ENCODE data around the gene PEX11G.

Gene PEX11G

GRCh38 chr19:7492558-7492957, 3.7 kb upstream of the PEX11G start:
- no peak for DNase-seq (ENCODE audit: low spot score)

DNA sequence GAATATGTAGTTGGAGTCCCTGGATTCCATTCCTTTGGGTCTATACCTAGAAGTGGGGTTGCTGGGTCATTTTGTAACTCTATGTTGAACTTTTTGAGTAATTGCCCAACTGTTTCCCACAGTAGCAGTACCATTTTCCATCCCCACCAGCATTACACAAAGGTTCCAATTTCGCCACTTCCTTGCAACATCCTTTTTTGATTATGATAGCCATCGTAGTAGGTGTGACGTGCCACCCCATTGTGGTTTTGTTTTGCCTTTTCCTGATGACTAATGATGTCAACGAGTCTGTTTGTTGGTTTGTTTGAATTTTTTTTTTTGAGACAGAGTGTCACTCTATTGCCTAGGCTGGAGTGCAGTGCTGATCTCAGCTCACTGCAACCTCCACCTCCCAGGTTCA, 3.3 kb upstream of the PEX11G start:
- DNase-seq (ENCODE audit: low spot score), result no peak

DNA sequence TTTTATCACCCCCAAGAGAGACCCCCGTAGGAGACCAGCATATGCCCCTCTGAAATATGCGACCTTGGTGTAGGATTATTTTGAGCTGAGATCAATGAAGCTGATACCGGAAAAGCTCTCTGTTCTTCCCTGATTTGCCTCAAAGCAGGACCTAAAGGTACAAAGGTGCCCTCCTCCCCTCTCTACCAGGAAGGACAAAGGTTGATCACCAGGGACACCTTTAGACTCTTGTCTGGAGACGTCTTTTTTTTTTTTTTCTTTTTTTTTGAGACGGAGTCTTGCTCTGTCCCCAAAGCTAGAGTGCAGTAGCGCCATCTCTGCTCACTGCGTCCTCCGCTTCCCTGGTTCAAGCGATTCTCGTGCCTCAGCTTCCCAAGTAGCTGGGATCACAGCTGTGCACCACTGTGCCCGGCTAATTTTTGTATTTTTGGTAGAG, 792 bp upstream of the PEX11G start:
- no peak for DNase-seq (ENCODE audit: low spot score)

DNA sequence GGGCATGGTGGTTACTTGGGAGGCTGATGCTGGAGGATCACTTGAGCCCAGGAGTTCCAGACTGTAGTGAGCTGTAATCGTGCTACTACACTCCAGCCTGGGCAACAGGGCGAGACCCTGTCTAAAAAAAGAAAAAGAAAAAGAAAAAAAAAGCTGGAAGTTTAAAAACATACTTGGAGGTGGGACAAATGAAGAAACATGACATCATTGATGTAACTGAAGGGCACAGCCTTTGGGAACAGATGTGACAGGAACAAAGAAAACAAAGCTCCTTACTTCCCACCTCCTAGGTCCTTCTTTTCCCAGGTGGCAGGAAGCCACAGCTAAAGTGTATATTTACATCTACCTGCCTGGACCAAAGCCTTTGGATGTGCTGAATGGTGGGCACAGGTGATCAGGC, 1.9 kb downstream of the PEX11G start:
- no peak for DNase-seq (ENCODE audit: low spot score)

GRCh38 chr19:7483720-7484201, 5.1 kb downstream of the PEX11G start:
- DNase-seq (ENCODE audit: low spot score), result no peak

DNA sequence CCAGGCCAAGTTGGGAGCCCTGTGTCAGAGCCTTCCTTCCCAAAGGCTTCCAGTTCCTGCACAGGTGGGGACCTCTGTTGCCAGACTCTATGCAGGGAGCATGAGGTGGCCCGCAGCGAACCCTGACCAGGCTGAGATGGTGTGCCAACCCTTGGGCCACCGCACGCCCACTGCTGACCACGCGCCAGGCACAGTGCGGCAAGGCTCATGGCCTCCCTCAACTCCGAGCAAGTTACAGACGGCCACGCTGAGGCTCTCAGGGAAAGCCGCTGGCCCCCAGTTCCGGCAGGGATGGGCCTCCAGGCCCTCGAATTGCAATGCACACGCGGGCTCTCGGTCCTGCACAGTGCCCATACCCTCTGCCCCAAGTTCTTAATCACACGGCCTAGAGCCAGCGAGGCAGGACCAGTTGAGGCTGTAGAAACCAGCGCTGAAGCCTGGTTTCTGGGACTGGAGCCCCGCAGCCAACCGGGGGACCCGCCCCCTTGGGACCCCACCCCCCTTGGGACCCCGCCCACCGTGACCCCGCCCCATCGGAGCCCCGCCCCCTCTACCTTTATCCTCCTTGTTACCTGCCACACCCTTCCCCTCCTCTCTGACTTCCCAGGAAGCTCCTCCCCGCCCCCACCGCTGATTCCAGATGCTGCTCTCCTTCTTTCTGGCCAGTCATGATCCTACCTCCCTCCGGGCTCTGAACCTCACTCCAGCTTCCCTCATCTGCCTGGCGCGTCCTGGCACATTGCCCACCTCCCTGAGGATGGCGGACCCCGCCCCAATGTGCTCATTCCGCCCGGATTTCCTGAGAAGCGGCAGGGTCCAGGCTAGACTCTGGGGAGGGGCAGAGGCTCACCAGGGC, 6.0 kb downstream of the PEX11G start:
- DNase-seq (ENCODE audit: low spot score), result no peak

DNA sequence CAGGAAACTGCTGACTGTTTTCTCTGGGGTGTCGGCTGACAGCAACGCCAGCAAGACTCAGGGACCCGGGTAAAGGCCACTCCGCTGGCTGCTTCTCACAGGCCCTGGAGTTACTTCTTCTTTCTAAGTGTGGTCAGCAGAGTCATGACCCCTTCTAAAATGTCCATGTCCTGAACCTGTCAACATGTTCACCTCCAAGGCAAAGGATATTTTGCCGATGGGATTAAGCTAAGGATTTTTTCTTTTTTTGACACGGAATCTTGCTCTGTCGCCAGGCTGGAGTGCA, 7.9 kb downstream of the PEX11G start:
- DNase-seq (ENCODE audit: low spot score), result no peak

DNA sequence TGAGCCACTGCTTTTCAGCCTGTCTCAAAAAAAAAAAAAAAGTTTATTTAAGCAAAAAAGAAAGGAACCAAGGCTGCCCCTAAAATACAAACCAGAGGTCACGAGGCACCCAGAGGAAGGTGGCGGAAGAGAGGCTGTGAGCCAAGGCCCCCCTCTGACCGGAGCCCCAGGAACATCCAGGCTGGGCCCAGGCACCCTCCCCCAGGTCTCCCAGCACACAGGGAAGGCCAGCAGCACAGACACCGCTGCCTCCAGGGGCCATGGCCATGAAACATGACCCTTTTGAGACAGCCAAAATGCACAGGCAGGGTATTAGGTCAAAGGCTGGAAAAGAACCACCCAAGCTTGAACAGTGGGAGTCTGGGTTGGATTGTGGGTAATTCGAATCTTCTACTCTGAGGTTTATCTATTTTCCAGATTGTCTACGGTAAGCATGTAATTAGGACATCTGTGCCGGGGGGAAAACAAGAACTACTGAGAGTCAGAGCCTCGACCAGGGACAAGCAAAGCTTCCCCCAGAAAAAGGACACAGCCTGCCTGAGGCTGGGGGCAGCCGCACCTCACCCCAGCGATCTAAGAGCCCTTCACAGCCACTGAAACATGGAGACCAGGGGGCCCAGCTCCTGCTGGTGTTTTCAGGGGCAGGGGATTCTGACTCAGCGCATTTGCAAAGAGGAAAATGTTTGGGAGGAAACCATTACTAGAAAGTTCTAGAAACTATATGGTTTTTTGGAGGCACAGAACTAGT, 8.4 kb downstream of the PEX11G start:
- DNase-seq (ENCODE audit: low spot score), result no peak

GRCh38 chr19:7478843-7479227, 10.0 kb downstream of the PEX11G start:
- DNase-seq (ENCODE audit: low spot score), result no peak

- DNase-seq (ENCODE audit: low spot score), result no peak
These were observed 10.5 kb downstream of the PEX11G start for GRCh38 chr19:7478173-7478842.

- DNase-seq (ENCODE audit: low spot score), result no peak
These were observed 11.1 kb downstream of the PEX11G start for GRCh38 chr19:7477758-7478157.

DNA sequence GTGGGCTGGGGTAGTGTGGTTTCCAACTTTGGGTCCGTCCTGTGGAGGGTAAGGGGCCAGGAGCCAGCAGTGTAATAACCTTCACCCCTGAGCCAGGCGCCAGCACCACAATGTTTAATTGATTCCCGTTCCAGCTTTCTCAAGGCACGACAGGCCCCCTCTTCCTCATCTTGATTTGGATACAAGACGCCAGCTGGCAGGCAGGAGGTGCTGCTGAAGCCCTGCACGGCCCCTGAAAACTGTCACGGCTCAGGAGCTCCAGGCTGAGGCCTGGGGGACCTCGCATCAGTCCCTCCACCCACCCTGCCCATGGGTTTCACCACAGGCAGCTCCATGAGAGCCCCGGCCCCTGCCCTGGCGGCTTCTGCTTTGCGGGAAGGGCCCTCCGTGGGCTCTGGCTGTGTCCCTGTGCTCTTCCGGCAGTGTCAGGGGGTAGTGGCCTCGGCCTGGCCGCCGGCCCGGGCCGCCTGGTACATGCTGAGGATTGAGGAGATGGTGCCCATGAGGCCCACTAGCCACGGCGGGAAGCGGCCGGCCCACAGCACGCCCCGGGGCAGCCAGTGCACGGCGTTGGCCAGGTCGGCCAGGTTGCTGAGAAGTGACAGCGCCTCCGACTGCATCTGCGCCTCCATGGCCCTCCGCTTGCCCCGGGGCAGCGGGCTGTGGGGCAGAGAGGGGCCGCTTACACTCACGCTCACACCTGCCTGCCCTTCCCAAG, 11.9 kb downstream of the PEX11G start:
- no peak for DNase-seq (ENCODE audit: low spot score)

DNA sequence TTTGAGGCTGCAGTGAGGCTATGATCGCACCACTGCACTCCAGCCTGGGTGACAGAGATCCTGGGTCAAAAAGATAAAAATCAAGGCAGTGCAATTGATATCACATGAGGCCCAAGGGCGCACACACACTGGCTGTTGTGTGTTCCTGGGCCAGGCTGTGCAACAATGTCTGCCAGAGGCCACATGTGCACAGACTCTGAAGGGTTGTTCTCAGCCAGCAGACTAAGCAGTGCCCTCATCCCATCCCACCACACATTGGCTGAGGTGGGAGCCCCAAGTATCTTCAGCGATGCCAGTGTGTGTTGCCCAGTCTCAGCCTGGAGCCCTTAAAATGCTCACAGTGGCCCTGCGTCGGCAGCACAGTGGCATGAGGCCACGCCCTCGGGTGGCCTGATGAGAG, 12.6 kb downstream of the PEX11G start:
- DNase-seq (ENCODE audit: low spot score), result no peak

- DNase-seq (ENCODE audit: low spot score), result no peak
These were observed 13.2 kb downstream of the PEX11G start for GRCh38 chr19:7475665-7476064.

- DNase-seq (ENCODE audit: low spot score), result no peak
These were observed 16.9 kb downstream of the PEX11G start for GRCh38 chr19:7471696-7472615.

- DNase-seq (ENCODE audit: low spot score), result no peak
These were observed 18.1 kb downstream of the PEX11G start for GRCh38 chr19:7470540-7471305.

- DNase-seq (ENCODE audit: low spot score), result no peak
These were observed 19.1 kb downstream of the PEX11G start for GRCh38 chr19:7469669-7470285.

GRCh38 chr19:7468840-7469239, 20.0 kb downstream of the PEX11G start:
- DNase-seq (ENCODE audit: low spot score), result no peak

DNA sequence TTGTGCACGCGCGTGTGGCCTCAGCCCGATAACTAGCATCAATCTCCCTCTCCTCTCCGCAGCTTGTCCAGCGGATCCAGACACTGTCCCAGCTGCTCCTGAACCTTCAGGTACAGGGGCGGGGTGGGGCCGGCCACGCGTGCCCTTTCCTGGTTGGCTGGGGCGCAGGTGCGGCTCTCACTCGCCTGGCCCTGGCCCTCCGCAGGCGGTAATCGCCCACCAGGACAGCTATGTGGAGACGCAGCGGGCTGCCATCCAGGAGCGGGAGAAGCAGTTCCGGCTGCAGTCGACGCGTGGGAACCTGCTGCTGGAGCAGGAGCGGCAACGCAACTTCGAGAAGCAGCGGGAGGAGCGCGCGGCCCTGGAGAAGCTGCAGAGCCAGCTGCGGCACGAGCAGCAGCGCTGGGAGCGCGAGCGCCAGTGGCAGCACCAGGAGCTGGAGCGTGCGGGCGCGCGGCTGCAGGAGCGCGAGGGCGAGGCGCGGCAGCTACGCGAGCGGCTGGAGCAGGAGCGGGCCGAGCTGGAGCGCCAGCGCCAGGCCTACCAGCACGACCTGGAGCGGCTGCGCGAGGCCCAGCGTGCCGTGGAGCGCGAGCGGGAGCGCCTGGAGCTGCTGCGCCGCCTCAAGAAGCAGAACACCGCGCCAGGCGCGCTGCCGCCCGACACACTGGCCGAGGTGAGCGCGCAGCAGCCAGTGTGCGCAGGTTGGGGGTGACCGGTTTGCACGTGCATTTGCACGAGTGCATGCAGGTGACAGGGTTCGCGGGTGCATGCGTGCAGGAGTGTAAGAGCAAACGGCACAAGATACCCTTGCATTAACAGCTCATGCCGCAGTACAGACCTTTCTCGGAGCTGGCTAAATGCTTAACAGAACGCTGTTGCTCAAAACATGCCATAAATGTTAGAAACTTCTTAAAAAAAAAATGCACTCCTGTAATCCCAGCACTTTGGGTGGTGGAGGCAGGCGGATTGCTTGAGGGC, 21.5 kb downstream of the PEX11G start:
- DNase-seq (ENCODE audit: low spot score), result no peak

All from hematopoietic multipotent progenitor cell treated with erythropoietin and hydrocortisone succinate and interleukin-3 and kit ligand, for 17 days (in vitro differentiated cells).